ENCODE measurements around the gene PIP5K1B. TPM values are rescaled to one million over a fixed set of nuclear protein-coding genes. Genes with fewer than 3 reads are reported as not detected.
A peak's percentile ranks its signal among the peaks of the same experiment; 100 is the strongest.

Gene PIP5K1B
- total RNA-seq, 3 donors from 2014 or later, result 60.0 to 122 (median 73.3) TPM

- Histone ChIP-seq H3K36me3 (ENCODE audit: low read depth) (no peaks in the 10 kb centered on the region), H3K4me1 (ENCODE audit: low read depth) (no peaks in the 10 kb centered on the region), H3K4me3 (no peak overlapping the region), H3K9me3 (no peaks in the 10 kb centered on the region)
- no peak for TF ChIP-seq CTCF (IDR thresholded peaks at IDR 0.05)
- intact Hi-C loops (cut with DNase I, micrococcal nuclease), result no loop called here
- no peak for DNase-seq
- ATAC-seq, result no peak
Measured at GRCh38 chr9:68894502-68894901, 189.5 kb downstream of the PIP5K1B start.

- DNase-seq (no peak), ATAC-seq (peak; percentile 56)
- intact Hi-C loops (cut with DNase I, micrococcal nuclease), result no loop called here
- no peak for TF ChIP-seq CTCF (IDR thresholded peaks at IDR 0.05)
- Histone ChIP-seq H3K4me3 (no peak overlapping the region), H3K4me1 (ENCODE audit: low read depth) (no peaks in the 10 kb centered on the region), H3K9me3 (no peaks in the 10 kb centered on the region), H3K36me3 (ENCODE audit: low read depth) (no peaks in the 10 kb centered on the region)
Measured at GRCh38 chr9:68895741-68896478, 190.9 kb downstream of the PIP5K1B start.

DNA sequence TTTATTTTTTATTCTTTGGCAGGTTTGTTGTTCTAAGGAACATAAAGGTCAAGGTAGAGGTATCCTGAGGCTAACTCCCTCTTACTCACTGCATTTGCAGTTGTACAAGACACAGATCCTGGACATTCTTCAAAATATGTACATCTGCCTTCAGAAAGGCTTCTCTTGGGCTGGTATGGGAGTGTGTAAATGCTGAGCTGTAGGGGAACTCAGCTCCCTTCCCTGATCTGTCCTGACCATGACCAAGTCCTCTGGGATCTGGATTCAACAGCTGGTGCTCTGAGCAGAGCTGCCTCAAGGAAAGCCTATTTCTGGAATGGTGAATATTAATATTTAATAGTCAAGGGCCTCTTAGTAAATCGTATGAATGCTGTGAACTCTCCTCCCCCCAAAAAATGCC lies 191.4 kb downstream of the PIP5K1B start:
- DNase-seq, result no peak
- ATAC-seq, result no peak
- no peaks in the 10 kb centered on the region for H3K4me1 ChIP-seq (ENCODE audit: low read depth)

DNA sequence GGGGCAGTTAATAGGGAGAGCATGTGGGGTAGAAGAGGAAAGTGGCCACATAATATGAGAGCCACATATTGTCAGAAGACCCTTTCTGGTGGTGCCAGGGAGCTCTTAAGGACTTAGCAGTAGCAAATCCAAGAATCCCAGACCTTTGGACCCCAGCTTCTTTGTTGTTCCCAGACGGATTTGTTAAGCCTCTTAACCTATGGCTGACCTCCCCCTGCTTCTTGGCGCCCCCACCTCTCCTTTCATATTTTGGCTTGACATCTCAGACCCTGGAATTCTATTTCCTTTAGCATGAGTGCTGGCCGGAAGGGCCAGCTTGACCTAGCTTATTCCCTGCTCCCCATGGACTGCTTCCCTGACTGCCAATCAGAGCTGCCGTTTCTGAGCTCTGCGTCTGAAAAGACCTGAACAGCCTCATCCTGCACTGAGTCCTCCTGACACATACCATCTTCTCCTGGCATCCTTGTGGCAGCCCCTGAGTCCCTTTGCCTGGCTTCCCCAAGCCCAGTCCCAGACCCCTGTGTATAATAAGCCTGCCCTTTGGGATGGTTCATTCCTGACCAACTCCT lies 192.6 kb downstream of the PIP5K1B start:
- Histone ChIP-seq H3K4me1 (ENCODE audit: low read depth) (no peaks in the 10 kb centered on the region), H3K36me3 (ENCODE audit: low read depth) (no peaks in the 10 kb centered on the region), H3K4me3 (no peak overlapping the region), H3K9me3 (no peaks in the 10 kb centered on the region)
- intact Hi-C loops (cut with DNase I, micrococcal nuclease), result no loop called here
- TF ChIP-seq CTCF (IDR thresholded peaks at IDR 0.05), result no peak
- ATAC-seq (no peak), DNase-seq (no peak)

More for the DNA sequence above, 191.4 kb downstream of the PIP5K1B start:
- TF ChIP-seq CTCF (IDR thresholded peaks at IDR 0.05), result no peak
- H3K36me3 ChIP-seq (ENCODE audit: low read depth), result no peaks in the 10 kb centered on the region
- no peak overlapping the region for H3K4me3 ChIP-seq
- no peaks in the 10 kb centered on the region for H3K9me3 ChIP-seq
- intact Hi-C loops (cut with DNase I, micrococcal nuclease), result no loop called here

GRCh38 chr9:68898781-68899439 lies 193.9 kb downstream of the PIP5K1B start:
- peak; percentile 31 for ATAC-seq

More at GRCh38 chr9:68898781-68899439, 193.9 kb downstream of the PIP5K1B start:
- DNase-seq, result no peak
- intact Hi-C loops (cut with DNase I, micrococcal nuclease), result no loop called here
- Histone ChIP-seq H3K4me3 (no peak overlapping the region), H3K4me1 (ENCODE audit: low read depth) (no peaks in the 10 kb centered on the region), H3K9me3 (no peaks in the 10 kb centered on the region), H3K36me3 (ENCODE audit: low read depth) (no peaks in the 10 kb centered on the region)
- no peak for TF ChIP-seq CTCF (IDR thresholded peaks at IDR 0.05)
